Activated CD4-positive, alpha-beta T cell treated with anti-CD3 and anti-CD28 coated beads, Interleukin-2, amount 50 U/mL, for 1 hour (primary cell): ENCODE measurements around the gene KIAA0753.

Experiments used
- DNase-seq: peaks from one replicate; pipeline ENCODE4 v3.0.0-alpha.2; 2020

The KIAA0753 gene

DNA sequence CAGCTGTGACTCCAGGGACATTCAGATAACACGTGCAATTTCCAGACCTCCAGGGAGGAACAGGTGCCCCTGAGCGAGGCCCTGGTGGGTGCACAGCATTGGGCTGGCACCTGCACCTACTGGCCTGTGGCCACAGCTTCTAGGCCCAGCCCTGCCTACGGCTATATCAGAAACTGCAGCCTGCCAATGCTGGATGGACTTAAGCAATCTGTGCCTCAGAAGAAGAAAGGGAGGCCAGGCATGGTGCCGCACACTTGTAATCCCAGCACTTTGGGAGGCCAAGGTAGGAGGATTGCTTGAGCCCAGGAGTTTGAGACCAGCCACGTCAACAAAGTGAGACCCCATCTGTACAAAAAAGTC is 96.5 kb downstream of the KIAA0753 start:
- DNase-seq: no peak

DNA sequence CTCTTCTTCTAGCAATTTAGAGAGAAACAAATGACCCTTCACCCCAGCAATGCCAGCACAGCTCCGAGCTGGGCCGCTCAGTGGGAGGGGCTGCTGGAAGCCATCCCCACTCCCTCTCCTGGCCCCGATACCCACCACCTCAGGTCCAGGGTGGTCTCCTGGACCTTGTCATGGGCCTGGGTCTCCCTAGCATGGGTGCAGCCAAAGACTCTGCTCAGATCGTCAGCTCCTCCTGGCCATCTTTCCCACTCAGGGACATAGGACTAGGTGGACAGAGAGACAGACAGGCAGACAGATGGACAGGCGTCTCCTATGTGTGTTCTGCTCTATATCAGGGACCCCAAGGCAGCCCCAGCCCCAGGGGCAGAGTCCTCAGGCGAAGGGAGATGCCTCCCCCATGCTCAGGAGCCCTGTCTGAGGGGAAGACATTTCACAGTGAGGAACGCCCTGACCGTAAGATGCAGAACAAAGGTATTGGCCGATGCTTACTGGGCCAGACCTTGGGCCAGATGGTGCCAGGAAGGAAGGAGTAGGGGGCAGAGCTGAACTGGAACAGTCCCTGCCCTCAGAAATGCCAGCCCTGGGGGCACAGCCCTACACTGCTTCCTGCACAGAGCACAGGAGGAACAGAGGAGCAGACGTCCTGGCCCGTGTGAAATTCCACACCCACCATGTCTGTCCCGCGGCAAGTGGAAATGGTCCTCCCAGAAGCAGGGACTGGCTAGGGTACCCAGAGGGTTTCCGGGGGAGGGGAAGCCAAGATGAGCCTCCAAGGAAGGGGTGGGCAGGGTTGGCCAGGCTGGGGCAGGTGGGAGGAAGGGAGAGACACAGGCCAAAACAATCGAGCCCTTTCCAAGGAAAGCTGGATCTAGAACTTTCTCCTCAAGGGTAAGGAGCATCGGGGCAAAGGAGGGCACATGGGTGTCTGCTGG is 97.2 kb downstream of the KIAA0753 start:
- DNase-seq: no peak

DNA sequence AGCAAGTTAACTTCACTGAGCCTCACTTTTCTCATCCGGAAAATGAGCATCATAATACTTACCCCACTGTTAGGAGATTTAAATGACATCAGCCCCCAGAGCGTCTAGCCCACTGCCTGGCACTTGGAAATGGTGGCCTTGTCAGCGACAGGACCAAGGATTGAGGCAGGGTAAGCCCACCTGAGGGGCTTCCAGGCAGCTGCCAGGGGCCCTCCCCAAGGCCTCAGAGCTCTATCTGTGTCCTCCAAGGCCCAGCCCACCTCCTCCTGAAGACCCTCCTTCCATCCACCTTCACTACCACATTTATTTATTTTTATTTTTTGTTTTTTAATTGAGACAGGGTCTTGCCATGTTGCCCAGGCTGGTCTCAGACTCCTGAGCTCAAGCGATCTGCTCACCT is 97.9 kb downstream of the KIAA0753 start:
- DNase-seq: no peak

DNA sequence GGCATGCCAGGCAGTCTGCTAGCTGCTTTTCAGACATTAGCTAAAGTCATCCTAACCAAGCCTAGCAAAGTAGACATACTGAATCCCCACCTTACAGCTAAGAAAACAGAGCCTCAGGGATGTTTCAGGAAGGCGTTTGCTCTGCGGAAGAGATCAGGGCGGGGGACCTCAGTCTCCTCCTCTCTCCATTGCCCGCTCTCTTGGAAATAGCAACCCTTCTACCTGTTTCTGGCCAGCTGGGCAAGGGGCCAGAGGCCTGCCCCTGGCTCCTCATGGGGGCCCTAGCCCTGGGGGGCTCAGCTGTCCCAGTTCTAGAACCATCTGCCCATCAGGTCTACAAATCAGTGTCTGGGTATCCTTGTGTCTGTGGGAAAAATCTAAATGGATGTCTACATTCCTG is 98.6 kb downstream of the KIAA0753 start:
- DNase-seq: no peak

DNA sequence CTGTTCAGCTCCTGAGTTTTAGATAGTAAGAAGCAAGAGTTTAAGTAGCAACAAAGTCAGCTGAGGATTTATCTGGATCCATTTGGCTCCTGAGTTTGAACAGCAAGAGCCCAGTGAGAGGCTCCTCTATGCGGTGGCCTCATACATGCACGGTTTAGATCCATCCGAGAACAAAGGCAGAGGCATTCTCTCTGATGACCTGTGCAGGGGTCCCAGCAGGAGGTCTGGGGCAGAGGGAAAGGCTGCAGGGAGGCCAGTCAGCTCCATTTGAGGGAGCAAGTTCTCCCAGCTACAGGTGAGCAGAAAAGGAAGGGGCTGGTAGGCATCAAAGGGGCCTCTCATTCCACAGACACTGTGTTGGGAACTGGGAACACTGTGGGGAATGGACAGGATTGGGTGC is 100.6 kb downstream of the KIAA0753 start:
- DNase-seq: no peak

DNA sequence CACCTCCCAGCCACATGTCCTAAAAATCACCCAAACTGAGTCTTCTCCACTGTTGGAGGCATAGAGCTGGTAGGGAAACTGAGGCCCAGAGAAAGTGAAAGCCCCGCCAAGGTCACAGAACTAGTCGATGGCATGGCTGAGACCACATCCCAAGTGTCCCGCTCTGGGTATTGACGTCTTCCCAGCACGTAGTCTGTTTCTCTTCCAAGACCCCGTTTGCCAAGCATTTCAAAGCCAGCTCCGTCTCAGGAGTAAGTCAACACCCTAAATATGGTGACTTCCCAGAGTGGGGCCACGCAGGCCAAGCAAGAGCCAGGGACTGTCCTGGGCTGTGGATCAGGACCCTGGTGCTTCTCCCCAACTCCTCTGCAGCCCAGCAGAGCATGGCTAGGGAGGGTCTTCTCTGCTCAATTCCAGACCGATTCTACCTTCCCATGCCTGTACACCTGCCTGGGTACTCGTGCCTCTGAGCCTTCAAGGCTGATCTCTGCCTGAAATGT is 103.9 kb downstream of the KIAA0753 start:
- no peak for DNase-seq

DNA sequence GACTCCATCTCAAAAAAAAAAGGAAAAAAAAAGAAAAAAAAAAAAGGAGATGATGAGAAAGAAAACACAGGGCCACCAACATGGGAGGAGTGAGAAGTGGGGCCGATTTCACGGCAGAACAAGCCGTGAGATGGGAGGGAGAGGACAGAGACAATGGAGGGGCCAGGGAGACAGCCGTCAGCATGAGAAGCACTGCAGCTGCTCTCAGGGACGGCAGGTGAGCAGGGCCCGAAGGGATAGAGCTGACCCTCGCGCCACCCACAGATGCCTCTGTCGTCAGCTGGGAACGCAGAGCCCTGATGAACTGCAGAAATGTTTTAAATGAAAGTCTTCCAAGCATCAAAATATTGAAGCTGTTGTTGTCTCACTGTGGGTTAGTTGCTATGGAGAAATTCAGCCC is 104.5 kb downstream of the KIAA0753 start:
- DNase-seq: no peak

DNA sequence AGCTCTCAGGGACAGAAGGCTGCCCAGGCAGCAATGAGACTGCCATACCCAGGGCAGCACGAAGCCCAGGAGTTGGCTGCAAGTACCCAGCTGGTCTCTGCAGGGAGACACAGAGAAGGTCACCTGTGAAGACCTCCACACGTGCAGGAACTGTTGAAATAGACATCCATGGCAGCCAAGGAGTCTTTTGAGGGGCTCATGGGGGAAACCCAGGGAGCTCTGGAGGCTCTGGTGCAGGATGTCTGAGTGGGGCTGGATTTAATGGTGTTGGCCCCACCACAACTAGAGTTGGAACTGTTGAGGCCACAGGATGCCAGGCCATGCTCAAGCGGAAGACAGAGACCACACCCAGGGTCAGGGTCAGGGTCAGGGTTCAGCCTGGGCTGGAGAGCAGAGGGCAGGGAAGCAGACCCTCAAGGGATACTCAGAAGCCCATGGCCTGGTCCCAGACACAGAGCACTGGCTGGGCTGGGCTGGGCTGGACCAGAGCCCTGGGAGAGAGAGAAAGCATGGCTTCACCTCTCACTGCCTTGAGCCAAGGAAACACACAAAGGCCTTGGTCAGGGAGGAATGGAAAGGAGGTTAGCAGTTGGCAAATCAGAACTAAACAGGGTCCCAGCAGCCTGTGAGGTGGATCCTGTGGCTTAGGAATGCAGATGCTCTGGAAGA is 105.5 kb downstream of the KIAA0753 start:
- no peak for DNase-seq

DNA sequence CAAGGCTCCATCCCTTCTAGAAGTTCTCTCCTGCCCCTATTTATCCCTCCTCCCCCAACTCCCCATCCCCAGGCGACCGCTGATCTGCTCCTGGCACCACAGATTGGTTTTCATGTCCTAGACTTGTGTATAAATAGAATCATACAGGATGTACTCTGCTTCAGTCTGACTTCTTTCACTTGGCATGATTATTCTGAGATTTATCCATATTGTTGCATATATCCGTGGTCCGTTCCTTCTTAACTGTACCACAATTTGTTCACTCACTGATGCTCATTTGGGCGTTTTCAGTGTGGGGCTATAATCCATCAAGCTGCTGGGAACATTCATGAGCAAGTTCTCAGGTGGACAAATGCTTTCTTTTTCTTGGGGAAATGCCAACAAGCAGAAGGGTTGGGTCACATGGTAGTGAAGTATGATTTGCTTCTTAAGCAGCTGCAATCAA is 108.0 kb downstream of the KIAA0753 start:
- DNase-seq: no peak

DNA sequence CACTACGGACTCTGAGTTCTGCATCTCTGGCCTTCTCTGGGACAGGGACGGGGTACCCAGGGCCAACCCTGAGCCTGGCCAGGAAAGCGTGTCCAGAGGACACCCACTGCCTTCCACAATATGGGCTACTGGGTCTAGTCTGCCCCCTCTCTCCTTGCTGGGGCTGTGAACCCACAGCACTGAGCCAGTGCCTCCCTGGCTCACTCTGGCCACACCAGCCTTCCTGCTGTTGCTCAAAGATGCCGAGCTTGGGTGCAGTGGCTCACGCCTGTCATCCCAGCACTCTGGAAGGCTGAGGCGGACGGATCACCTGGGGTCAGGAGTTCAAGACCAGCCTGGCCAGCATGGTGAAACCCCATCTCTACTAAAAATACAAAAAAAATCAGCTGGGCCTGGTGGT is 108.9 kb downstream of the KIAA0753 start:
- DNase-seq: no peak

DNA sequence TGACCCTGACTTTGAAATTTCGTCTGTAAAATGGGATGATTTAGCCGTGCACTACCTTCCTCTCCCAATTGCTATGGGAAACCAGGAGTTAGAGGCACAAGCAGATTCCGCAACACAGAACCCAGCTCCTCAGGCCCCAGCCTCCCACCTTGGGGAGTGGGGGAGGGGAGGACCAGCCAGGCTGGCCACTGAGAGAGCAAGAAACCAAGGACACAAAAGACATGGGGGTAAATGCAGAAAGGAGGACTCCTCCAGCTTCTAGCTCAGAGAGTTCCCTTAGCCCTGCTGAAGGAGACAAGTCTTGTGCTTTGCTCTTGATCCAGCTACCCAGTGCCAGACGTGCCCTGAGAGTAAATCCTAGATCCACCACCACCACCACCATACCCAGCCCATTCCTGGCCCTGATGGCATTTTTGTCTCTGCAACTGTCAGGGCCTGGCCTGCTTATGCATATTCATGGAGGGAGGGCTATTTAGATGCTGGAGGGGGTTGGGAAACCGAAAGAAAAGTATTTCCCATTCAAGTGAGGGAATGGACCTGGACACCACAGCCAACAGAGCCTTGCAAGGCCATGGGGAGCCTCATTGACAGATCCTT is 110.1 kb downstream of the KIAA0753 start:
- DNase-seq: no peak

DNA sequence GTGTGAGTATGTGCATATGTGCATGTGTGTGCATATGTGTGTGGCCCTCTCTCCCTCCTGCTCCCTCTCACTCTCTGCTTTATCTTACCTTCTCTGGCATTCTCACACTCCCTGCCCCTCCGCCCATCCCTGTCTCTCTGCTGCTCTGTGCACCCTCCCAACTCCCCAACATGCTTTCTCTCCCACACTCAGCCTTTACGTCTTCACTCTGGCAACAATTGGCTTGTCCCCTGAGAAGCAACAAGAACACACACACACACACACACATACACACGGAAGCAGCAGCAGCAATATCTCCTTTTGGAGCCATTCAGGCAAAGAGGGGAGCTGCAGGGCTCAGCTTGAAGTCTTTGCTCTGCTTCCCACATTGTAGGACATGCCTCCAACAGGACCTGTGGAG is 112.0 kb downstream of the KIAA0753 start:
- no peak for DNase-seq
